ENCODE results near the gene FAM89B.

The FAM89B gene

GRCh38 chr11:65617136-65617850 lies 45.0 kb downstream of the FAM89B start:
- Histone ChIP-seq H3K4me1 (ENCODE audit: control insufficient read depth, low read depth, low read length) (peaks cover 9% of the 10 kb centered on the region), H2BK15ac (replicated peaks; ENCODE audit: low read depth) (no peak overlapping the region), H3K36me3 (ENCODE audit: control insufficient read depth, insufficient read depth, low read length) (peaks cover 5% of the 10 kb centered on the region), H3K79me2 (ENCODE audit: control insufficient read depth, insufficient read depth, low read length) (peaks cover 21% of the 10 kb centered on the region), H3K4me2 (ENCODE audit: low read length) (no peak overlapping the region), H3K4me3 (ENCODE audit: low read length) (no peak overlapping the region), H3K4ac (ENCODE audit: low read depth, low read length) (no peak overlapping the region), H2AK5ac (ENCODE audit: low read length) (no peak overlapping the region), H4K5ac (ENCODE audit: low read length) (no peak overlapping the region), H4K8ac (ENCODE audit: low read depth, low read length) (no peak overlapping the region), H3K56ac (ENCODE audit: low read length) (no peak overlapping the region), H2BK5ac (ENCODE audit: low read length) (no peak overlapping the region), H3K18ac (ENCODE audit: low read length) (no peak overlapping the region), H3K23ac (ENCODE audit: low read length) (no peak overlapping the region), H2BK120ac (ENCODE audit: low read depth, low read length) (no peak overlapping the region), H3K9ac (ENCODE audit: low read length) (peak overlapping the region; percentile 90), H3K27me3 (ENCODE audit: insufficient read depth, low read length, poor library complexity) (no peaks in the 10 kb centered on the region), H3K27ac (ENCODE audit: low read depth, low read length) (no peak overlapping the region), H3K79me1 (ENCODE audit: low read length) (peaks cover 24% of the 10 kb centered on the region)
- DNase-seq: no peak
- WGBS (ENCODE audit: extremely low coverage, insufficient coverage, low lambda C conversion rate): no CpG with 5 or more reads among the region's 17 CpGs

DNA sequence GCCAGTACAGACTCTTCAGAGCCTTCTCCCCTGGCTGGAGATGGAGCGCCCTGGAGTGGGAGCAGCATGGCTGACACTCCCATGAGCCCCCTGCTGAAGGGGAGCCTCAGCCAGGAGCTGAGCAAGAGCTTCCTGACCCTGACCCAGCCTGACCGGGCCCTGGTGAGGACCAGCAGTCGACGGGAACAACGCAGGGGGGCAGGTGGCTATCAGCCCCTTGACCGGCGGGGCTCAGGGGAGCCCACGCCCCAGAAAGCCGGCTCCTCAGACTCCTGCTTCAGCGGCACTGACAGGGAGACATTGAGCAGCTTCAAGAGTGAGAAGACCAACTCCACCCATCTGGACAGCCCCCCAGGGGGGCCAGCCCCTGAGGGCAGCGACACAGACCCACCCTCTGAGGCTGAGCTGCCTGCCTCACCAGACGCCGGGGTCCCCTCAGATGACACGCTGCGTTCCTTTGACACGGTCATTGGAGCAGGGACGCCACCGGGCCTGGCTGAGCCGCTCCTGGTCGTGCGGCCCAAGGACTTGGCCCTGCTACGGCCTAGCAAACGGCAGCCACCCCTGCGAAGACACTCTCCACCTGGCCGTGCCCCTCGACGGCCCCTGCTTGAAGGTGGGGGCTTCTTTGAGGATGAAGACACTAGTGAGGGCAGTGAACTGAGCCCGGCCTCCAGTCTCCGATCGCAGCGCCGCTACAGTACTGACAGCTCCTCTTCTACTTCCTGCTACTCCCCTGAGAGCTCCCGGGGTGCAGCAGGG lies 45.8 kb downstream of the FAM89B start:
- Histone ChIP-seq H2BK5ac (ENCODE audit: low read length) (no peak overlapping the region), H4K5ac (ENCODE audit: low read length) (no peak overlapping the region), H2BK120ac (ENCODE audit: low read depth, low read length) (no peak overlapping the region), H3K27ac (ENCODE audit: low read depth, low read length) (no peak overlapping the region), H3K79me1 (ENCODE audit: low read length) (peaks cover 18% of the 10 kb centered on the region), H3K79me2 (ENCODE audit: control insufficient read depth, insufficient read depth, low read length) (peaks cover 18% of the 10 kb centered on the region), H3K4me2 (ENCODE audit: low read length) (no peak overlapping the region), H3K4me3 (ENCODE audit: low read length) (no peak overlapping the region), H3K23ac (ENCODE audit: low read length) (no peak overlapping the region), H3K56ac (ENCODE audit: low read length) (no peak overlapping the region), H2BK15ac (replicated peaks; ENCODE audit: low read depth) (no peak overlapping the region), H3K36me3 (ENCODE audit: control insufficient read depth, insufficient read depth, low read length) (peaks cover 8% of the 10 kb centered on the region), H2AK5ac (ENCODE audit: low read length) (no peak overlapping the region), H3K9ac (ENCODE audit: low read length) (no peak overlapping the region), H4K8ac (ENCODE audit: low read depth, low read length) (no peak overlapping the region), H3K18ac (ENCODE audit: low read length) (no peak overlapping the region), H3K4ac (ENCODE audit: low read depth, low read length) (no peak overlapping the region), H3K4me1 (ENCODE audit: control insufficient read depth, low read depth, low read length) (peaks cover 5% of the 10 kb centered on the region), H3K27me3 (ENCODE audit: insufficient read depth, low read length, poor library complexity) (no peaks in the 10 kb centered on the region)
- no CpG with 5 or more reads among the region's 33 CpGs for WGBS (ENCODE audit: extremely low coverage, insufficient coverage, low lambda C conversion rate)
- no peak for DNase-seq

DNA sequence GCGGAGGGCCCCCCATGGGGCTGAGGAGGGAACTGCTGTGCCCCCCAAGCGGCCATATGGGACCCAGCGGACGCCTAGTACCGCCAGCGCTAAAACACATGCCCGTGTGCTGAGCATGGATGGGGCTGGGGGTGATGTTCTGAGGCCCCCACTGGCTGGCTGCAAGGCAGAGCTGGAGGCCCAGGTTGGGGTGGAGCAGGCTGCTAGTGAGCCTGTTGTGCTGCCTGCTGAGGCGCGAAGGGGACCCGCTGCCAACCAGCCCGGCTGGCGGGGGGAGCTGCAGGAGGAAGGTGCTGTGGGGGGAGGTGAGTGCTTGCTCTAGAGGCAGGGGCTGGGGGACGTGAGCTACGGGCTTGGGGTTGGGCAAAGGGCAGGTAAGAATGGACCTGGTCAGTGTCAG lies 46.4 kb downstream of the FAM89B start:
- no peak for DNase-seq
- WGBS (ENCODE audit: extremely low coverage, insufficient coverage, low lambda C conversion rate): no CpG with 5 or more reads among the region's 14 CpGs
- no peak overlapping the region for H3K27ac ChIP-seq (ENCODE audit: low read depth, low read length)
- H3K36me3 ChIP-seq (ENCODE audit: control insufficient read depth, insufficient read depth, low read length): peaks cover 8% of the 10 kb centered on the region
- H4K8ac ChIP-seq (ENCODE audit: low read depth, low read length): no peak overlapping the region
- H3K4me3 ChIP-seq (ENCODE audit: low read length): no peak overlapping the region
- H3K4ac ChIP-seq (ENCODE audit: low read depth, low read length): no peak overlapping the region
- no peak overlapping the region for H3K18ac ChIP-seq (ENCODE audit: low read length)
- H2AK5ac ChIP-seq (ENCODE audit: low read length): no peak overlapping the region
- peaks cover 16% of the 10 kb centered on the region for H3K79me1 ChIP-seq (ENCODE audit: low read length)
- no peaks in the 10 kb centered on the region for H3K27me3 ChIP-seq (ENCODE audit: insufficient read depth, low read length, poor library complexity)
- no peak overlapping the region for H3K9ac ChIP-seq (ENCODE audit: low read length)
- no peak overlapping the region for H4K5ac ChIP-seq (ENCODE audit: low read length)
- peaks cover 5% of the 10 kb centered on the region for H3K4me1 ChIP-seq (ENCODE audit: control insufficient read depth, low read depth, low read length)
- no peak overlapping the region for H3K56ac ChIP-seq (ENCODE audit: low read length)
- no peak overlapping the region for H2BK5ac ChIP-seq (ENCODE audit: low read length)
- H3K4me2 ChIP-seq (ENCODE audit: low read length): no peak overlapping the region
- no peak overlapping the region for H2BK15ac ChIP-seq (replicated peaks; ENCODE audit: low read depth)
- H3K79me2 ChIP-seq (ENCODE audit: control insufficient read depth, insufficient read depth, low read length): peaks cover 16% of the 10 kb centered on the region
- H2BK120ac ChIP-seq (ENCODE audit: low read depth, low read length): no peak overlapping the region
- no peak overlapping the region for H3K23ac ChIP-seq (ENCODE audit: low read length)

GRCh38 chr11:65619281-65619928 lies 47.1 kb downstream of the FAM89B start:
- no peak for DNase-seq
- H2AK5ac ChIP-seq (ENCODE audit: low read length): no peak overlapping the region
- no peak overlapping the region for H2BK5ac ChIP-seq (ENCODE audit: low read length)
- peaks cover 8% of the 10 kb centered on the region for H3K36me3 ChIP-seq (ENCODE audit: control insufficient read depth, insufficient read depth, low read length)
- WGBS (ENCODE audit: extremely low coverage, insufficient coverage, low lambda C conversion rate): no CpG with 5 or more reads among the region's 29 CpGs
- no peaks in the 10 kb centered on the region for H3K27me3 ChIP-seq (ENCODE audit: insufficient read depth, low read length, poor library complexity)
- H3K79me1 ChIP-seq (ENCODE audit: low read length): peaks cover 16% of the 10 kb centered on the region
- peaks cover 16% of the 10 kb centered on the region for H3K79me2 ChIP-seq (ENCODE audit: control insufficient read depth, insufficient read depth, low read length)
- no peak overlapping the region for H3K56ac ChIP-seq (ENCODE audit: low read length)
- H3K18ac ChIP-seq (ENCODE audit: low read length): no peak overlapping the region
- no peak overlapping the region for H3K27ac ChIP-seq (ENCODE audit: low read depth, low read length)
- no peak overlapping the region for H3K9ac ChIP-seq (ENCODE audit: low read length)
- no peak overlapping the region for H3K4me2 ChIP-seq (ENCODE audit: low read length)
- no peak overlapping the region for H4K5ac ChIP-seq (ENCODE audit: low read length)
- peaks cover 5% of the 10 kb centered on the region for H3K4me1 ChIP-seq (ENCODE audit: control insufficient read depth, low read depth, low read length)
- no peak overlapping the region for H2BK120ac ChIP-seq (ENCODE audit: low read depth, low read length)
- no peak overlapping the region for H3K23ac ChIP-seq (ENCODE audit: low read length)
- H3K4ac ChIP-seq (ENCODE audit: low read depth, low read length): no peak overlapping the region
- no peak overlapping the region for H2BK15ac ChIP-seq (replicated peaks; ENCODE audit: low read depth)
- H3K4me3 ChIP-seq (ENCODE audit: low read length): no peak overlapping the region
- H4K8ac ChIP-seq (ENCODE audit: low read depth, low read length): no peak overlapping the region

DNA sequence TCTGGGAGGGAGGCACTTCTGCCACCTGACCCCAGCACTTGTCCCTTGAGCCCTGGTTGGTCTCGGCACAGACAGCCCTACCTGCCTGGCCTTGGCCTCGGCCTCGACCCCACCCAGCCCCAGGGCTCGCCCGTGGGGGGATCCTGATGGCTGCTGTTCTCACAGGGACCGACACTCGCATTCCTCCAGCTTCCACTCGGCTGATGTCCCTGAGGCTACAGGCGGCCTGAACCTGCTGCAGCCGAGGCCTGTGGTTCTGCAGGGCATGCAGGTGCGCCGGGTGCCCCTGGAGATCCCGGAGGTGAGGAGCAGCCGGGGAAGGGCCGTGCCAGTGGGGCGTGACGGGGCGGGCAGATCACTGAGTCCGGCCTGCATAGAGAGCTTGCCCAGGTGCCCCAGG lies 48.3 kb downstream of the FAM89B start:
- no CpG with 5 or more reads among the region's 19 CpGs for WGBS (ENCODE audit: extremely low coverage, insufficient coverage, low lambda C conversion rate)
- no peak overlapping the region for H3K27ac ChIP-seq (ENCODE audit: low read depth, low read length)
- H3K18ac ChIP-seq (ENCODE audit: low read length): no peak overlapping the region
- no peak overlapping the region for H3K4me2 ChIP-seq (ENCODE audit: low read length)
- H3K4me1 ChIP-seq (ENCODE audit: control insufficient read depth, low read depth, low read length): peaks cover 5% of the 10 kb centered on the region
- H4K5ac ChIP-seq (ENCODE audit: low read length): no peak overlapping the region
- H3K79me2 ChIP-seq (ENCODE audit: control insufficient read depth, insufficient read depth, low read length): peaks cover 16% of the 10 kb centered on the region
- no peak for DNase-seq
- H2BK120ac ChIP-seq (ENCODE audit: low read depth, low read length): no peak overlapping the region
- H3K79me1 ChIP-seq (ENCODE audit: low read length): peaks cover 16% of the 10 kb centered on the region
- no peak overlapping the region for H3K23ac ChIP-seq (ENCODE audit: low read length)
- no peaks in the 10 kb centered on the region for H3K27me3 ChIP-seq (ENCODE audit: insufficient read depth, low read length, poor library complexity)
- H2BK15ac ChIP-seq (replicated peaks; ENCODE audit: low read depth): no peak overlapping the region
- H4K8ac ChIP-seq (ENCODE audit: low read depth, low read length): no peak overlapping the region
- H3K36me3 ChIP-seq (ENCODE audit: control insufficient read depth, insufficient read depth, low read length): peaks cover 8% of the 10 kb centered on the region
- no peak overlapping the region for H3K9ac ChIP-seq (ENCODE audit: low read length)
- H3K56ac ChIP-seq (ENCODE audit: low read length): no peak overlapping the region
- no peak overlapping the region for H3K4me3 ChIP-seq (ENCODE audit: low read length)
- H2AK5ac ChIP-seq (ENCODE audit: low read length): no peak overlapping the region
- H2BK5ac ChIP-seq (ENCODE audit: low read length): no peak overlapping the region
- H3K4ac ChIP-seq (ENCODE audit: low read depth, low read length): no peak overlapping the region
